GM12874 (cell line): ENCODE measurements around the gene SH3BP5L.

Source experiments
- TF ChIP-seq, protein P1 (sequence below): IDR thresholded peaks from 2 replicates; pipeline ENCODE4 v1.5.1; 2011; ENCODE audit warnings: low read depth, mild to moderate bottlenecking, control low read depth, low read length, moderate library complexity; ENCODE audit not compliant: insufficient read depth

Gene SH3BP5L

DNA sequence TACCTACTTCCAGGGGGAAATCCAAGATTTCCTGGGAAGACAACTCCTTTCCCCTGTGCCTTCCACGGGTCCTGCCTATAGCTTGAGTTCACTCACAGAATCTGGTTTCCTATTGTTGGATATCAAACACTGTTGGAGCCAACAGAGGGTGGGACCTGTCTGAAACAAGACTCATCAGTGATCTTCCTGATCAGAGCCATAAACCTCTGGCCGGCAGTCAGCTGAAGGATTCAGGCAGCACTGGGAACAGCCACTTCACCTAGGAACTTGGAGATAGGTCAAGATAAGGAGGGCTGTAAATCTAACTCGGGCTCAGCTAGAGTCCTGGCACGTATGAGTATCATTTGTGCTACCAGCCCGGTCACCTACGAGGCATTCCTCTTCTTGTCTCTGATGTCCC lies 23.3 kb downstream of the SH3BP5L start:
- TF ChIP-seq, protein P1, sequence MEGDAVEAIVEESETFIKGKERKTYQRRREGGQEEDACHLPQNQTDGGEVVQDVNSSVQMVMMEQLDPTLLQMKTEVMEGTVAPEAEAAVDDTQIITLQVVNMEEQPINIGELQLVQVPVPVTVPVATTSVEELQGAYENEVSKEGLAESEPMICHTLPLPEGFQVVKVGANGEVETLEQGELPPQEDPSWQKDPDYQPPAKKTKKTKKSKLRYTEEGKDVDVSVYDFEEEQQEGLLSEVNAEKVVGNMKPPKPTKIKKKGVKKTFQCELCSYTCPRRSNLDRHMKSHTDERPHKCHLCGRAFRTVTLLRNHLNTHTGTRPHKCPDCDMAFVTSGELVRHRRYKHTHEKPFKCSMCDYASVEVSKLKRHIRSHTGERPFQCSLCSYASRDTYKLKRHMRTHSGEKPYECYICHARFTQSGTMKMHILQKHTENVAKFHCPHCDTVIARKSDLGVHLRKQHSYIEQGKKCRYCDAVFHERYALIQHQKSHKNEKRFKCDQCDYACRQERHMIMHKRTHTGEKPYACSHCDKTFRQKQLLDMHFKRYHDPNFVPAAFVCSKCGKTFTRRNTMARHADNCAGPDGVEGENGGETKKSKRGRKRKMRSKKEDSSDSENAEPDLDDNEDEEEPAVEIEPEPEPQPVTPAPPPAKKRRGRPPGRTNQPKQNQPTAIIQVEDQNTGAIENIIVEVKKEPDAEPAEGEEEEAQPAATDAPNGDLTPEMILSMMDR: no peak

DNA sequence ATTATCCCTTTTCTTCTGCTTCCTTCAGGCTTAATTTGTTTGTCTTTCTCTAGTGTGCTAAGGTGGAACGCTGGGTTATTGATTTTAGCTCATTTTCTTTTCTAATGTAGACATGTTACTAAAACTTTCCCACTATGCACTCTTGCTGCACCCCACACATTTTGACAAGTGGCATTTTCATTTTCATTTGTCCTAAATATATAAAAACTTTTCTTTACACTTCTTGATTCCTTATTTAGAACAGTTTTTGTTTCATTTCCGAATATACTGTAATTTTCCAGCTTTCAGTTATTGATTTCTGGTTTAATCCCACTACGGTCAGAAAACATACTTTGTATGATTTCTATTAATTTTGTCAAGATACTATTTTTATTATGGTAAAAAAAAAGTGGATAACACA lies 25.3 kb downstream of the SH3BP5L start:
- TF ChIP-seq, protein P1: no peak

DNA sequence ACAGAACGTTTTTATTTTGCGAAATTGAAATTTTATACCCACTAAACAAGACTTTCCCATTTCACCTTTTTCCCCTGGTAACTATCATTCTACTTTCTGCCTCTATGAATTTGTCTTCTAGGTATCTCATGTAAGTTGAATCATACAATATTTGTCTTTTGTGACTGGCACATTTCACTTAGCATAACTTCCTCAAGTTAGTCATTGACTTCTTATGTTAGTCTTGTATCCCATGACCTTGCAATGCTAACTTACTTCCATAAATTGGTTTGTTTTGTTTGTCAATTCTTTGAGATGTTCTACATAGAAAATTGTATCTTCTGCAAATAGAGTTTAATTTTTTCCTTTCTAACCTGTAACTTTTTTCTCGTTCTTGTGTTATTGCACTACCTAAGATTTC lies 26.9 kb downstream of the SH3BP5L start:
- TF ChIP-seq, protein P1: no peak

- TF ChIP-seq, protein P1: no peak
Observed at GRCh38 chr1:248793592-248793991, 32.1 kb downstream of the SH3BP5L start.

- TF ChIP-seq, protein P1: no peak
Observed at GRCh38 chr1:248792342-248792741, 33.4 kb downstream of the SH3BP5L start.

- TF ChIP-seq, protein P1: no peak
Observed at GRCh38 chr1:248791010-248791409, 34.7 kb downstream of the SH3BP5L start.

DNA sequence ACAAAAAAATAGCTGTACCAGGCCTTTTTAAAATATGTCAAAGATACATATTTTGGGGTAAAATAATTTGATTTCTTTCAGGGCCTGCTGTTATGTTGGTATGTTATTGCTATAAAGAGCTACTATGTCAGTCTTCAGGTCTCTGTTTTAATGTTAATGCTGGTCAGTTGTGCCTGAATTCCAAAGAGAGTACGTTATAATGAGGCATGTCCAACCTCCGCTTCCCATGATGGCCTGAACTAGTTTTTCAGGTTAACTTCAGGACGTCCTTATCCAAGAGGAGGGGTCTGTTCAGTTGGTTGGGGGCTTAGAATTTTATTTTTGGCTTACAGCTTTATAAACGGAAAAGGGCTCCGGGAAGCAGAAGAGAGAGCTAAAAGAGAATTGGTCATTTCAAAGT lies 35.3 kb downstream of the SH3BP5L start:
- TF ChIP-seq, protein P1: no peak

GRCh38 chr1:248788327-248788726 lies 37.4 kb downstream of the SH3BP5L start:
- TF ChIP-seq, protein P1: no peak
